HG02852 (cell line): Measurements from ENCODE around the gene CHTF18.

Experiments used
- ATAC-seq: cut with Tn5 transposase; IDR thresholded peaks from one replicate; pipeline ENCODE4 v1.9.1; 2021; ENCODE audit warnings: mild to moderate bottlenecking, moderate library complexity; ENCODE audit not compliant: unreplicated experiment

The CHTF18 gene

DNA sequence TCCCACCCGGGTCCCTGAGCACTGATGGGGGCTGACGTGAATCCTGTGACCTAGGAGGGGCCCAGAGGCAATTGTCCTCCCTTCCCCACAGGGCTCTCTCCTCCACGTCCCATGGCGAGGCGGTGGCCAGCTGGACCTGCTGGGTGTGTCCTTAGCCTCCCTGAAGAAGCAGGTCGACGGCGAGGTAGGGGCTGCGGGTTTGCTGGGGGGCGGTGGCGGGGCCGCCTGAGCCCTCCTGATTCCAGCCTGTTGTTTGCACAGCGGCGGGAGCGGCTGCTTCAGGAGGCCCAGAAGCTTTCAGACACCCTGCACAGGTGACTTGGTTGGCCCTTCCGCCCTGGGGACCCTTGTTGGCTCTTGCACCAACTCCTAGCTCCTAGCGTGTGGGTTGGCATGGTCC, 1.7 kb downstream of the CHTF18 start:
- ATAC-seq = no peak

DNA sequence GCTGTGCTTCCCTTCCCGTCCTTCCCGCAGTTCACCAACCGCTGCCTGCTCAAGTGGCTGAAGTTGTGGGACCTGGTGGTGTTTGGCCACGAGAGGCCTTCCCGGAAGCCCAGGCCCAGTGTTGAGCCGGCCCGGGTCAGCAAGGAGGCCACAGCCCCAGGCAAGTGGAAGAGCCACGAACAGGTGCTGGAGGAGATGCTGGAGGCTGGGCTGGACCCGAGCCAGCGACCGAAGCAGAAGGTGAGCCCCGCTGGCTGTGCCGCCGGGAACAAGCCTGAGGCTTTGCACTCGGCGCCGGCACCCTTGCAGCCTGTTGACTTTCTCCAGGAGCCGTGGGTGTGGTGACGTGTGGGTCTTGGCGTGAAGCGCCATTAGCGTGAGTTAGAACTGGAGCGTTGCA, 2.7 kb downstream of the CHTF18 start:
- no peak for ATAC-seq

- ATAC-seq = no peak
Observed at GRCh38 chr16:792221-792995, 4.0 kb downstream of the CHTF18 start.

GRCh38 chr16:793414-793813, 5.0 kb downstream of the CHTF18 start:
- no peak for ATAC-seq

- ATAC-seq = no peak
Observed at GRCh38 chr16:794091-794822, 5.8 kb downstream of the CHTF18 start.

DNA sequence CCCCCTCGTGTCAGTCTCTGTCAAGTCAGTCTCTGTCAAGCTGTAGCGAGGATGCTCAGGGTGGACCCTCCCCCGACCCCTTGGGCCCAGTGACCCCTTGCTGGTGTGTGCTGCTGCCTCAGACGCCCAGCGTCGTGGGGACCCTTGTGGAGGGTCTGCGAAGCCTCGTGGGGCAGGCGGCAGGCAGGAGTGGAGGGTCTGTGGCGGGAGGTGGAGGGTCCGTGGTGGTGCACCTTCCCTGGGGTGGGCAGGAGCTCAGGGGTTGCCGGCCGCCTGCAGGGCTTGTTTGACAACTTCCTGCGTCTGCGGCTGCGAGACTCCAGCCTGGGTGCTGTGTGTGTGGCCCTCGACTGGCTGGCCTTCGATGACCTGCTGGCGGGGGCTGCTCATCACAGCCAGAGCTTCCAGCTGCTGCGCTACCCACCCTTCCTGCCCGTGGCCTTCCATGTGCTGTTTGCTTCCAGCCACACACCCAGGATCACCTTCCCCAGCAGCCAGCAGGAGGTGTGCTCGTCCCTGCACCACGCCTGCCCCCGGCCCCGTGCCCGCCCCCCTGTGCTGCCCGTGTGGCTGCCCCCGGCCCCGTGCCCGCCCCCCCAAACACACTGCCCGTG, 6.5 kb downstream of the CHTF18 start:
- ATAC-seq = no peak

DNA sequence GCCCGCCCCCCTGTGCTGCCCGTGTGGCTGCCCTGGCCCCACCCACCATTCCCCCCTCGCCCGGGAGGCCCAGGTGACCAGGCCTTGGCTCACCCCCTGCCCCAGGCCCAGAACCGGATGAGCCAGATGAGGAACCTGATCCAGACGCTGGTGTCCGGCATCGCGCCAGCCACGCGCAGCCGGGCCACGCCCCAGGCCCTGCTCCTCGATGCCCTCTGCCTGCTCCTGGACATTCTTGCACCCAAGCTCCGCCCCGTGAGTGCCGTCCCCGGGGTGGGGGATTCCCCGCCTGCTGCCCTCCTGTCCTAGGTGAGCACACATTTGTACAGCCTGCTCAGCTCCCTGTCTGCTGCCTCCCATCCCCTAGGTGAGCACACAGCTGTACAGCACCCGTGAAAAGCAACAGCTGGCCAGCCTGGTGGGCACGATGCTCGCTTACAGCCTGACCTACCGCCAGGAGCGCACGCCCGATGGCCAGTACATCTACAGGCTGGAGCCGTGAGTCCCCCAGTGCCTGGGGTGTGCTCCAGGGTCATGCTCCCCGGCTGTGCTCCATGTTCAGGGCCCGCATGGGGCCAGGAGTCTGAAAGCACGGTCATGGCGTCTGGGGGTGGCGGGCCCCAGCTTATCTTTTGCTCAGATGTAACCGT, 7.3 kb downstream of the CHTF18 start:
- ATAC-seq = no peak

- no peak for ATAC-seq
Observed at GRCh38 chr16:796296-797119, 8.1 kb downstream of the CHTF18 start.

DNA sequence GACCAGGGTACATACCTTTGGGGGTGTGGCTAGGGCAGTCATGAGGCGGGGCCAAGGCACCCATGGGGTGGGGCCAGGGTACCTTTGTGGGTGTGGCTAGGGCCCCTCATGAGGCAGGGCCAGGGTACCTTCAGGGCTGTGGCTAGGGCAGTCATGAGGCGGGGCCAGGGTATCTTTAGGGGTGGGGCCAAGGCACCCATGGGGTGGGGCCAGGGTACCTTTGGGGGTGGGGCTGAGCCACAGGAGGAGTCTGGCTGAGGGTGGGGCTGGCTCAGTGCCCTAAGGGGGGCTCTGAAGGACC, 8.7 kb downstream of the CHTF18 start:
- ATAC-seq = no peak

- no peak for ATAC-seq
Observed at GRCh38 chr16:797686-798085, 9.3 kb downstream of the CHTF18 start.

GRCh38 chr16:798666-799065, 10.2 kb downstream of the CHTF18 start:
- ATAC-seq = no peak

- no peak for ATAC-seq
Observed at GRCh38 chr16:799111-799947, 10.9 kb downstream of the CHTF18 start.

- ATAC-seq = no peak
Observed at GRCh38 chr16:799948-800833, 11.8 kb downstream of the CHTF18 start, which contains the start of gene GNG13. Gene GNG13, minus strand, starts transcription at chr16:800734. Its CDS starts 1,657 bp downstream, at chr16:799077.

DNA sequence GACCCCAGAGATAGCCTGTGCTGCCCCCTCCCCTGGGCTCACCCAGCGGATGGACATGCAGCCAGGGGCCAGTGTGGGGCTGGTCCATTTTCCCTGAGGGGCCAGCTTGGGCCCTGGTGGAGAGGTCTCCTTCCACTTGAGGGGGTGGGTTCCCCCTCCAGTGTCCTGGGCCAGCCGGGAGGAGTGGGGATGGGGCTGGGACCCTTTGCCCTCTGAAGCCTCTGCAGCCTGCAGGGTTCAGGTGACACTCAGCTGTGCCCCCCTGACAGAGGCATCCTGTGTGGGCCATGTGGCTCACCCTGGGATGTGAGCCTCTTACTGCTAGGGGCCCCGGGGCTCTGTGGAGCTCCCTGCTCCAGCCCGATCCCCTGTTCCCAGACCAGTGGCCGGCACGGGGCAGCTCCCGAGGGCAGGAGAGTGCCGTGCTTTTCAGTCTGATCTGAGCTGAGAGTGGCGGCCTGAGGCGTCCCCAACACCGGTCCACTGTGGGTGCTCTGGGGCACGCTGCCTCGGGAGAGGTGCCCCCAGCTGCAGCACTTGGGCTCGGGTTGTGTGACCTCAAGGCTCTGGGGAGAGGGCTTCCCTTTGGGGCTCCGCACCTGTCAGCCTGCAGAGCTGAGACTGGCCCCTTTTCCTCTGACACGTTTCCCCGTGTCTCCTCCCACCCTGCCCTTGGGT, 12.6 kb downstream of the CHTF18 start:
- no peak for ATAC-seq

DNA sequence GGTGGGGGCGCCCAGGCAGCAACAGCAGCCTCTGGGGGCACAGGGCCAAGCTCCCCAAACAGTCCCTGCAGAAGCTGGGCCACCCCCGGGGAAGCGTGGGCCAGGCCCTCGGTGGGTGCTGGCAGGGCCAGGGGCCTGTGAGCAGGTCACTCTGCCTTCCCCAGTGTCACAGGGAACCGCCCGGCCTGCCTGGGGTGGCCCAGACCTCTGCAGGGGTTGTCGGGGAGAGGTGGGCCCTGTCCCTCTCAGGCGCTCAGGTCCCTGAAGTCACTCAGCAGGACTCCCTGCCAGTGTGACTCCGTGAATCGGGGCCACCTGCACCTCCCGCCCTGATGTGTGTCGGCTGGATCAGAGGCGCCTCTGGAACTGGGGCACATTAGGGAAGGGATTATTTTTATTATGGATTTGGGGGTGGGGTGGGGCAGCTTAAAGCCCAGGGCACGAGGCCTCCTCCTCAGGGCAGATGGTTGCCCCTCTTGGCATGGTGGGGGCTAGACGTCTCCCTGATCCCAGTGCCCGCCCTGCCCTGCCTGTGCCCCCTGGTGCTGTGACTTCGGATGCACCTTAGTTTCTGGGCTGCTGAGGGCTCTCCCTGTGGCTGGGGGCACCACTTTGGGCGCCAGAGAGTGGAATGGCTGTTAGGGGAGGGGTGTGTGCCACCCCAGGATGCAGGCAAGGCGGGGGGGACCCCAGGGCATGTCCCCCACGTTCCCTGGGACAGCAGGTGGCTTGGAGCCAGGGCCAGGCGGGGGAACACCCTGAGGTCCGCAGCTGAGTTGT, 13.4 kb downstream of the CHTF18 start:
- ATAC-seq = no peak

DNA sequence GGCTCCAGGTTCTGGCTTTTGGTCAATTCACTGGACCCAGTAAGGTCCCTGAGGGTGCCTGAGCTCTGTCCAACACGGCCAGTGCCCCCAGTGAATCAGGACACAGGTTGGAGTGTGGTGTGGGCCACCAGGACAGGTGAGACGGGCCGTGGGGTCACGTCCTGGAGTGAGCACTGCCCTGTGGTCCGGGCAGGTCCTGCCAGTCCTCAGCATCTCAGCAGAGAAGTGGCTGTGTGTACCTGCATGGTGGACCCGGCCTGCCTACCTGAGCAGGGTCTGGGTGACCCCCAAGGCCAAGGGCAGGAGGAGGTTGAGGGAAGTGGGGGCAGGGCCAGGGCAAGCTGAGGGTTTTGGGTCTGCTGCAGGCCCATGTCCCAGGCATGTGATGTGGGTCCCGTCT, 14.0 kb downstream of the CHTF18 start:
- ATAC-seq = no peak

DNA sequence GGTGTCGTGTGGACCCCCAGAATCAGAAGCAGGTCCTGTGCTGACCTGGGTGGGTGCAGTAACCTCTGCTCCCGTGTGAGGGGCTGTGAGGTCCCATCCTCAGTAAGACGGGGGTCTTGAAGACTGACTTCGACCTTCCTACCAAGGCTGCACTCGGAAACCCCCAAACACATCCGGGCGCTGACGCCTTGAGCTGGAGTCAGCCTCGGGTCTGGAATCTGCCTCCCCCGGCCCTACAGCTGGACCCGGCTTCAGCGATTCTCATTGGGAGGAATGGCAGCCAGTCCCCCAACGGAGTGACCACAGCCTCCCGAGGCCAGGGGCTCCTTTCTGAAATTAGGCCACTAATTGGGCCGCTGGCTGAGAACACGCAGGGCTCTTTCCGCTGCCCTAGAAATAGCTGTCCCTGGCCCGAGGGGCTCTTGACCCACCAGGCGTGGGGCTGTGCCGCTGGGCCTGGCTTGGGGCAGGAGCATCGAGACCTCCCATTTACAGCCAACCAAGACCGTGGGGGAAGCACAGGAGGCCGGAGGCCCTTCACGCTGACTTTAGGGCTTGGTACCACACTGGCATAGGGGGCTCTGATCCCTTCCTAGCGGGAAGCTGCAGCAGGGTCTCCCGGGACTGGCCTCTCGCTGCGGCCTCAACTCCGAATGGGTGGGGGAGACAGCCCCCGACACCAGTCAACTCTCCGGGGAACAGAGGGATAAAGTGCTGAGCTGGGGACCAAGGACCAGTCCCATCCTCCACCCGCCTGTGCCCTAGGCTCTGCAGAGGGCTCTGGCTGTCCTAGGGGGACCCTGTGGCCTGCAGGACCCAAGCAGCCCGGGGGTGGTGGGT, 14.7 kb downstream of the CHTF18 start:
- no peak for ATAC-seq
